HepG2 (cell line): ENCODE measurements around the gene DCPS. TPM values are rescaled to one million over a fixed set of nuclear protein-coding genes. Genes with fewer than 3 reads are reported as not detected.
A peak's percentile ranks its signal among the peaks of the same experiment; 100 is the strongest.

Experiments
- FOXP1 ChIP-seq, 2 experiments: fragments of 450-650 bp in 1 of 2; IDR thresholded peaks; 2 replicates each; pipeline ENCODE4 v1.6.1; 2017 to 2018; ENCODE audit warnings: antibody characterized with exemption in 1 of 2
- GABPB1 ChIP-seq: IDR thresholded peaks from 2 replicates; pipeline ENCODE4 v1.6.1; 2016; ENCODE audit warnings: mild to moderate bottlenecking, missing genetic modification reagents, moderate library complexity, missing compliant biosample characterization
- HOXA3 ChIP-seq: sonication (generic); formaldehyde crosslinking; IDR thresholded peaks from 2 replicates; pipeline ENCODE4 v1.5.0; 2020; ENCODE audit warnings: missing genetic modification reagents
- HOXA9 ChIP-seq: sonication (generic); formaldehyde crosslinking; IDR thresholded peaks from 2 replicates; pipeline ENCODE4 v1.8.1; 2022; ENCODE audit warnings: missing genetic modification reagents, mild to moderate bottlenecking, moderate library complexity, borderline replicate concordance
- JARID2 ChIP-seq: sonication (generic); formaldehyde crosslinking; IDR thresholded peaks from 2 replicates; pipeline ENCODE4 v1.8.1; 2023; ENCODE audit warnings: missing genetic modification reagents, inconsistent platforms; ENCODE audit not compliant: insufficient replicate concordance
- KMT2B ChIP-seq: IDR thresholded peaks from 2 replicates; pipeline ENCODE4 v1.6.1; 2016; ENCODE audit warnings: missing genetic modification reagents, missing compliant biosample characterization
- NAIF1 ChIP-seq: sonication (generic); formaldehyde crosslinking; IDR thresholded peaks from 2 replicates; pipeline ENCODE4 v1.5.0; 2020; ENCODE audit warnings: mild to moderate bottlenecking, missing genetic modification reagents, borderline replicate concordance
- NBN ChIP-seq: fragments of 450-650 bp; conservative IDR thresholded peaks from 2 replicates; pipeline ENCODE4 v1.6.1; 2017
- POGZ ChIP-seq: sonication (generic); formaldehyde crosslinking; IDR thresholded peaks from 2 replicates; pipeline ENCODE4 v1.4.0; 2020; ENCODE audit warnings: mild to moderate bottlenecking, missing genetic modification reagents
- SALL1 ChIP-seq: sonication (generic); formaldehyde crosslinking; IDR thresholded peaks from 2 replicates; pipeline ENCODE4 v1.8.0; 2022; ENCODE audit warnings: mild to moderate bottlenecking, missing genetic modification reagents
- SRF ChIP-seq: IDR thresholded peaks from 2 replicates; pipeline ENCODE4 v1.6.1; 2011; ENCODE audit warnings: mild to moderate bottlenecking, low read depth, low read length, moderate library complexity
- ZC3H4 ChIP-seq: sonication (generic); formaldehyde crosslinking; IDR thresholded peaks from 2 replicates; pipeline ENCODE4 v1.4.0; 2020; ENCODE audit warnings: missing genetic modification reagents, borderline replicate concordance
- ZFX ChIP-seq: sonication (generic); formaldehyde crosslinking; IDR thresholded peaks from 2 replicates; pipeline ENCODE4 v1.4.0; 2020; ENCODE audit warnings: mild to moderate bottlenecking, low read depth, missing genetic modification reagents, moderate library complexity
- ZNF430 ChIP-seq: sonication (generic); formaldehyde crosslinking; IDR thresholded peaks from 2 replicates; pipeline ENCODE4 v1.9.0; 2021; ENCODE audit warnings: mild to moderate bottlenecking, missing genetic modification reagents
- ZNF549 ChIP-seq: sonication (generic); formaldehyde crosslinking; IDR thresholded peaks from 2 replicates; pipeline ENCODE4 v1.5.0; 2020; ENCODE audit warnings: missing genetic modification reagents
- polyA plus RNA-seq, 8 experiments: library from polyadenylated mRNA; depleted of rRNA in 3 of 8; stranded (reverse) in 7 of 8; unstranded in 1 of 8; fragments of >200 nt; fragmentation: Illumina TruSeq in 4 of 8; extraction: Trizol in 4 of 8; gene quantifications; 2 replicates each; pipeline versions ENCODE4 v1.2.1 to v1.2.3, GENCODE V29; 2011 to 2016; ENCODE audit warnings: low read depth in 4 of 8, missing spikeins in 1 of 8, mixed read lengths in 1 of 8; ENCODE audit not compliant: insufficient read depth in 1 of 8
- total RNA-seq, 5 experiments: library from RNA; depleted of rRNA; stranded (reverse); fragments of >200 nt; fragmentation: Illumina TruSeq; extraction: Trizol; gene quantifications; 2 replicates each; pipeline ENCODE4 v1.2.3, GENCODE V29; 2016; ENCODE audit warnings: low read depth in 1 of 5
- TF ChIP-seq, protein P1 (sequence below): sonication (generic); formaldehyde crosslinking; IDR thresholded peaks from 2 replicates; pipeline ENCODE4 v1.5.1; 2020; ENCODE audit warnings: mild to moderate bottlenecking, missing genetic modification reagents, borderline replicate concordance
- TF ChIP-seq, protein P2 (sequence below): sonication (generic); formaldehyde crosslinking; IDR thresholded peaks from 2 replicates; pipeline ENCODE4 v1.9.0; 2021; ENCODE audit warnings: missing genetic modification reagents, borderline replicate concordance
- TF ChIP-seq, protein P3 (sequence below): sonication (generic); formaldehyde crosslinking; conservative IDR thresholded peaks from 2 replicates; pipeline ENCODE4 v1.8.1; 2023; ENCODE audit warnings: missing genetic modification reagents
- TF ChIP-seq, protein P4 (sequence below): sonication (generic); formaldehyde crosslinking; IDR thresholded peaks from 2 replicates; pipeline ENCODE4 v1.5.1; 2020; ENCODE audit warnings: missing genetic modification reagents, mild to moderate bottlenecking, borderline replicate concordance

The DCPS gene
- total and polyA plus RNA-seq, 2 of the 13 experiments (the other 11 are each of a cell fraction or from before 2014, with no cell fraction given) = 21.9 to 22.5 TPM

DNA sequence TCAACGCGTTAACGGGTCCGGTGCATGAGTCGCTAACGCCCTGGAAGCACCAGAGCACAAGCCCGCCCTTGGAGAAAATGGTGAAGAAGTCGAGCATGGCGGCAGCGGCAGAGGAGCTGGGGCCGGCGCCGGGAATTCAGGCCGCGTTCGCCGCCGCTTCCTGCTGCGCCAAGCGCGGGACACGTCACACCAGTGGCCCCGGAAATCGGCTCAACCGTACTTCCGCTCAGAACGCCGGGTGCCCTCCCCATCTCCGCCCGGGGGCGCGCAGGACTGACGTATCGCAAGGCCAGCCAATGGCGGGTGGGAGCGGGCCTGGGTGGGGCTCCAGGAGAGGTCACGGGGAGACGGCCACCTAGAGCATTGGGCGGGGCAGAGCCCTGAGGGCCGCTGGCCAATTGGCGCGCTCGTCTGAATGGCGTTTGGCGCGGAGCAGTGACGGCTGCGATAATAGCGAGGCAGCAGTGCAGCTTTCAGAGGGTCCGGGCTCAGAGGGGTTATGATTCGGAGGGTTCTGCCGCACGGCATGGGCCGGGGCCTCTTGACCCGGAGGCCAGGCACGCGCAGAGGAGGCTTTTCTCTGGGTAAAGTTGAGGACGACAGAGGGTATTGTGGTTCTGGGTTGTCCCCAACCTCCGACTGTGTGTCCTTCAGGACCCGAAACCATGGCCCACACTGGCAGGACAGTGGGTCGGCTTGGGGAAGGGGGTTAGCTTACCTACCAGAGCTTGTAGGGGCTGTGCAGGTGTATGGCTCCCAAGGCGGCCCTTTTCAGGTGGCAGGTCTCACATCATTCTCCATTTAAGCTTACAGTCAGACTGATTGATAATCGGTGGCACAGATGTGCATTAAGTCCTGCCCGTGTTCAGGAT is 34.9 kb upstream of the DCPS start, which contains the start of the genes FOXRED1 and SRPRA (continued):
- peak; percentile 98 for TF ChIP-seq POGZ
- TF ChIP-seq KMT2B = peak; percentile 92
- TF ChIP-seq NBN = no peak
- TF ChIP-seq, protein P1, sequence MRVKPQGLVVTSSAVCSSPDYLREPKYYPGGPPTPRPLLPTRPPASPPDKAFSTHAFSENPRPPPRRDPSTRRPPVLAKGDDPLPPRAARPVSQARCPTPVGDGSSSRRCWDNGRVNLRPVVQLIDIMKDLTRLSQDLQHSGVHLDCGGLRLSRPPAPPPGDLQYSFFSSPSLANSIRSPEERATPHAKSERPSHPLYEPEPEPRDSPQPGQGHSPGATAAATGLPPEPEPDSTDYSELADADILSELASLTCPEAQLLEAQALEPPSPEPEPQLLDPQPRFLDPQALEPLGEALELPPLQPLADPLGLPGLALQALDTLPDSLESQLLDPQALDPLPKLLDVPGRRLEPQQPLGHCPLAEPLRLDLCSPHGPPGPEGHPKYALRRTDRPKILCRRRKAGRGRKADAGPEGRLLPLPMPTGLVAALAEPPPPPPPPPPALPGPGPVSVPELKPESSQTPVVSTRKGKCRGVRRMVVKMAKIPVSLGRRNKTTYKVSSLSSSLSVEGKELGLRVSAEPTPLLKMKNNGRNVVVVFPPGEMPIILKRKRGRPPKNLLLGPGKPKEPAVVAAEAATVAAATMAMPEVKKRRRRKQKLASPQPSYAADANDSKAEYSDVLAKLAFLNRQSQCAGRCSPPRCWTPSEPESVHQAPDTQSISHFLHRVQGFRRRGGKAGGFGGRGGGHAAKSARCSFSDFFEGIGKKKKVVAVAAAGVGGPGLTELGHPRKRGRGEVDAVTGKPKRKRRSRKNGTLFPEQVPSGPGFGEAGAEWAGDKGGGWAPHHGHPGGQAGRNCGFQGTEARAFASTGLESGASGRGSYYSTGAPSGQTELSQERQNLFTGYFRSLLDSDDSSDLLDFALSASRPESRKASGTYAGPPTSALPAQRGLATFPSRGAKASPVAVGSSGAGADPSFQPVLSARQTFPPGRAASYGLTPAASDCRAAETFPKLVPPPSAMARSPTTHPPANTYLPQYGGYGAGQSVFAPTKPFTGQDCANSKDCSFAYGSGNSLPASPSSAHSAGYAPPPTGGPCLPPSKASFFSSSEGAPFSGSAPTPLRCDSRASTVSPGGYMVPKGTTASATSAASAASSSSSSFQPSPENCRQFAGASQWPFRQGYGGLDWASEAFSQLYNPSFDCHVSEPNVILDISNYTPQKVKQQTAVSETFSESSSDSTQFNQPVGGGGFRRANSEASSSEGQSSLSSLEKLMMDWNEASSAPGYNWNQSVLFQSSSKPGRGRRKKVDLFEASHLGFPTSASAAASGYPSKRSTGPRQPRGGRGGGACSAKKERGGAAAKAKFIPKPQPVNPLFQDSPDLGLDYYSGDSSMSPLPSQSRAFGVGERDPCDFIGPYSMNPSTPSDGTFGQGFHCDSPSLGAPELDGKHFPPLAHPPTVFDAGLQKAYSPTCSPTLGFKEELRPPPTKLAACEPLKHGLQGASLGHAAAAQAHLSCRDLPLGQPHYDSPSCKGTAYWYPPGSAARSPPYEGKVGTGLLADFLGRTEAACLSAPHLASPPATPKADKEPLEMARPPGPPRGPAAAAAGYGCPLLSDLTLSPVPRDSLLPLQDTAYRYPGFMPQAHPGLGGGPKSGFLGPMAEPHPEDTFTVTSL (CRISPR knock-in tag) = no peak
- no peak for TF ChIP-seq ZC3H4 (CRISPR knock-in tag)
- TF ChIP-seq ZFX = peak; percentile 85
- TF ChIP-seq, protein P2, sequence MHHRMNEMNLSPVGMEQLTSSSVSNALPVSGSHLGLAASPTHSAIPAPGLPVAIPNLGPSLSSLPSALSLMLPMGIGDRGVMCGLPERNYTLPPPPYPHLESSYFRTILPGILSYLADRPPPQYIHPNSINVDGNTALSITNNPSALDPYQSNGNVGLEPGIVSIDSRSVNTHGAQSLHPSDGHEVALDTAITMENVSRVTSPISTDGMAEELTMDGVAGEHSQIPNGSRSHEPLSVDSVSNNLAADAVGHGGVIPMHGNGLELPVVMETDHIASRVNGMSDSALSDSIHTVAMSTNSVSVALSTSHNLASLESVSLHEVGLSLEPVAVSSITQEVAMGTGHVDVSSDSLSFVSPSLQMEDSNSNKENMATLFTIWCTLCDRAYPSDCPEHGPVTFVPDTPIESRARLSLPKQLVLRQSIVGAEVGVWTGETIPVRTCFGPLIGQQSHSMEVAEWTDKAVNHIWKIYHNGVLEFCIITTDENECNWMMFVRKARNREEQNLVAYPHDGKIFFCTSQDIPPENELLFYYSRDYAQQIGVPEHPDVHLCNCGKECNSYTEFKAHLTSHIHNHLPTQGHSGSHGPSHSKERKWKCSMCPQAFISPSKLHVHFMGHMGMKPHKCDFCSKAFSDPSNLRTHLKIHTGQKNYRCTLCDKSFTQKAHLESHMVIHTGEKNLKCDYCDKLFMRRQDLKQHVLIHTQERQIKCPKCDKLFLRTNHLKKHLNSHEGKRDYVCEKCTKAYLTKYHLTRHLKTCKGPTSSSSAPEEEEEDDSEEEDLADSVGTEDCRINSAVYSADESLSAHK (CRISPR knock-in tag) = no peak
- TF ChIP-seq ZNF549 = no peak
- TF ChIP-seq HOXA3 (CRISPR knock-in tag) = peak; percentile 99
- TF ChIP-seq FOXP1 (IDR thresholded peaks at IDR 0.05) = no peak
- 0 out of 2 replicates have a peak, but pooled peaks have one; percentile 13 for TF ChIP-seq FOXP1 (CRISPR knock-in tag; IDR thresholded peaks at IDR 0.05)
- TF ChIP-seq NAIF1 = peak; percentile 83
- no peak for TF ChIP-seq HOXA9 (CRISPR knock-in tag)
- no peak for TF ChIP-seq JARID2 (CRISPR knock-in tag)
- TF ChIP-seq, protein P3, sequence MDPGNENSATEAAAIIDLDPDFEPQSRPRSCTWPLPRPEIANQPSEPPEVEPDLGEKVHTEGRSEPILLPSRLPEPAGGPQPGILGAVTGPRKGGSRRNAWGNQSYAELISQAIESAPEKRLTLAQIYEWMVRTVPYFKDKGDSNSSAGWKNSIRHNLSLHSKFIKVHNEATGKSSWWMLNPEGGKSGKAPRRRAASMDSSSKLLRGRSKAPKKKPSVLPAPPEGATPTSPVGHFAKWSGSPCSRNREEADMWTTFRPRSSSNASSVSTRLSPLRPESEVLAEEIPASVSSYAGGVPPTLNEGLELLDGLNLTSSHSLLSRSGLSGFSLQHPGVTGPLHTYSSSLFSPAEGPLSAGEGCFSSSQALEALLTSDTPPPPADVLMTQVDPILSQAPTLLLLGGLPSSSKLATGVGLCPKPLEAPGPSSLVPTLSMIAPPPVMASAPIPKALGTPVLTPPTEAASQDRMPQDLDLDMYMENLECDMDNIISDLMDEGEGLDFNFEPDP = no peak
- peak; percentile 72 for TF ChIP-seq SALL1 (CRISPR knock-in tag)
- TF ChIP-seq, protein P4, sequence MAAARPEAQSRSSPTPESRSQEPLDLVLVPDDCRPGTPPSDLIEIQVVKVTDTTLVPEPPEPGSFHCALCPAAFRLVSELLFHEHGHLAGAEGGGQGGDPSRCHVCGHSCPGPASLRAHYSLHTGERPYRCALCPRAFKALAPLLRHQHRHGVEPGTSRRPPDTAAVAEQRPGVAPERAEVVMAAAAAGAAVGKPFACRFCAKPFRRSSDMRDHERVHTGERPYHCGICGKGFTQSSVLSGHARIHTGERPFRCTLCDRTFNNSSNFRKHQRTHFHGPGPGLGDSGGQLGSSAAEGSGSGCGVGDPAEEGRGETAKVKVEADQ (CRISPR knock-in tag) = peak; percentile 79; the same call in 1 of the 2 replicates
- peak; percentile 35; the same call in 1 of the 2 replicates for TF ChIP-seq SRF
- TF ChIP-seq ZNF430 (CRISPR knock-in tag) = no peak; the same call in 1 of the 2 replicates
- peak; percentile 99 for TF ChIP-seq GABPB1 (CRISPR knock-in tag)
